22Rv1 (cell line): ENCODE measurements around the gene WDFY2.

ENCODE experiments used
- H3K27ac ChIP-seq: fragments of 450-650 bp; 2 replicates; pipeline ENCODE4 v1.5.1; 2017
- ZFX ChIP-seq: fragments of 450-650 bp; IDR thresholded peaks from 2 replicates; pipeline ENCODE4 v1.6.1; 2017; ENCODE audit warnings: antibody characterized with exemption, borderline replicate concordance
- TF ChIP-seq, protein P1 (sequence below): fragments of 450-650 bp; IDR thresholded peaks from 2 replicates; pipeline ENCODE4 v1.5.1; 2017; ENCODE audit warnings: mild to moderate bottlenecking

The WDFY2 gene

DNA sequence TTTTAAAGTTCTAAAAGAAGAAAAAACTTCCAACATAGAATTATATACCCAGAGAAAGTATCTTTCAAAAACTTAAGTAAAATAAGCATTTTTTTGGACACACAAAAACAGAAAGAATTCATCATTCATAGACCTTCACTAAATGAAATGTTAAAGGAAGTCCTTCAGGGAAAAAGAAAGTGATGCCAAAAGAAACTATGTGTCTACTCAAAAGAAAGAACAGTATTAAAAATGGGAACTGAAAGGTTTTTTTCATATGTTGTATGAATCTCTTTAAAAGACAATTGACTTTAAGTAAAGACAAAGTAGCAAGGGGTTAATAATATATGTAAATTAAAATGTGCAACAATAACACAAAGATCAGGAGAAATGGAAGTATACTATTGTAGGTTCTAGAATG is 123.2 kb downstream of the WDFY2 start:
- no peak overlapping the region for H3K27ac ChIP-seq
- no peak for TF ChIP-seq ZFX
- TF ChIP-seq, protein P1, sequence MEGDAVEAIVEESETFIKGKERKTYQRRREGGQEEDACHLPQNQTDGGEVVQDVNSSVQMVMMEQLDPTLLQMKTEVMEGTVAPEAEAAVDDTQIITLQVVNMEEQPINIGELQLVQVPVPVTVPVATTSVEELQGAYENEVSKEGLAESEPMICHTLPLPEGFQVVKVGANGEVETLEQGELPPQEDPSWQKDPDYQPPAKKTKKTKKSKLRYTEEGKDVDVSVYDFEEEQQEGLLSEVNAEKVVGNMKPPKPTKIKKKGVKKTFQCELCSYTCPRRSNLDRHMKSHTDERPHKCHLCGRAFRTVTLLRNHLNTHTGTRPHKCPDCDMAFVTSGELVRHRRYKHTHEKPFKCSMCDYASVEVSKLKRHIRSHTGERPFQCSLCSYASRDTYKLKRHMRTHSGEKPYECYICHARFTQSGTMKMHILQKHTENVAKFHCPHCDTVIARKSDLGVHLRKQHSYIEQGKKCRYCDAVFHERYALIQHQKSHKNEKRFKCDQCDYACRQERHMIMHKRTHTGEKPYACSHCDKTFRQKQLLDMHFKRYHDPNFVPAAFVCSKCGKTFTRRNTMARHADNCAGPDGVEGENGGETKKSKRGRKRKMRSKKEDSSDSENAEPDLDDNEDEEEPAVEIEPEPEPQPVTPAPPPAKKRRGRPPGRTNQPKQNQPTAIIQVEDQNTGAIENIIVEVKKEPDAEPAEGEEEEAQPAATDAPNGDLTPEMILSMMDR: no peak

DNA sequence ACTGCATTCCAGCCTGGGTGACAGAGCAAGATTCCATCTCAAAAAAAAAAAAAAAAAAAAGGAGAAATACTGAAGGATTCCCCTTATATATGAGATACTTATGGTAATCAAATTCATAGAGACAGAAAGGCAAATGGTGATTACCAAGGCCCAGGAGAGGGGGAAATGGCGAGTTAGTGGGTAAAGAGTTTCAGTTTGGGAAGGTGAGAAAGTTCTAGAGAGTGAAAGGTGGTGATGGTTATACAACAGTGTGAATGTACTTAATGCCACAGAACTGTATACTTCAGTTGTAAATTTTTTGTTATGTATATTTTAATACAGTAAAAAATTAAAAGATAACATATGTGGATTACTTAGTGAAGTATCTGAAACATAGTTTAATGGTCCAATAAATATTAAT is 129.5 kb downstream of the WDFY2 start:
- H3K27ac ChIP-seq: no peak overlapping the region
- TF ChIP-seq, protein P1: no peak
- TF ChIP-seq ZFX: no peak

DNA sequence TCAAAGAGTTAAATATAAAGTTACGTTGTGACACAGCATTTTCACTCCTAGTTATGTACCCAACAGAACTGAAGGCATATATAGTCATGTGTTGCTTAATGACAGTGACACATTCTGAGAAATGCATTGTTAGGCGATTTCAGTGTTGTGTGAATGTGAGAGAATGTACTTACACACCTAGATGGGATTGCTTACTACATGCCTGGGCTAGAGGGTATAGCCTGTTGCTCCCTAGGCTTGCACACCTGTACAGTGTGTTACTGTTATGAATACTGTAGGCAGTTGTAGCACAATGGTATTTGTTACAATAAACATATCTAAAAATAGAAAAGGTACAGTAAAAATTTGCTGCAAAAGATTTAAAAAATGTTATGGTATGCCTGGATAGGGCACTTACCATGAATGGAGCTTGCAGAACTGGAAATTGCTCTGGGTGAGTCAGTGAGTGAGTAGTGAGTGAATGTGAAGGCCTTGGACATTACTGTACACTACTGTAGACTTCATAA is 130.5 kb downstream of the WDFY2 start:
- H3K27ac ChIP-seq: no peak overlapping the region
- no peak for TF ChIP-seq ZFX
- TF ChIP-seq, protein P1: no peak

DNA sequence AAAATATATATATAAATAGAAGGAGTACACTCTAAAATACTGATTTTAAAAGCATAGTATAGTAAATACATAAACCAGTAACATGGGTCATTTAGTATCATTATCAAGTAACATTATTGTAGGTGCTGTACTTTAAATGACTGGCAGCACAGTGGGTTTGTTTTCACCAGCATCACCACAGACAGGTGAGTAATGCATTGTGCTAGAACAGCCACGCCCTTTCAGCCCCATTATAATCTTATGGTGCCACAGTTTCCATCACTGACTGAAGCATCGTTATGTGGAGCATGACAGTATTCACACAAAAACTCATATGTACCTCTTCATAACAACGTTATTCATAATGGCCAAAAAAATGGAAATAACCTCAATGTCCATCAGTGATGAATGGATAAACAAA is 131.4 kb downstream of the WDFY2 start:
- TF ChIP-seq ZFX: no peak
- TF ChIP-seq, protein P1: no peak
- no peak overlapping the region for H3K27ac ChIP-seq

DNA sequence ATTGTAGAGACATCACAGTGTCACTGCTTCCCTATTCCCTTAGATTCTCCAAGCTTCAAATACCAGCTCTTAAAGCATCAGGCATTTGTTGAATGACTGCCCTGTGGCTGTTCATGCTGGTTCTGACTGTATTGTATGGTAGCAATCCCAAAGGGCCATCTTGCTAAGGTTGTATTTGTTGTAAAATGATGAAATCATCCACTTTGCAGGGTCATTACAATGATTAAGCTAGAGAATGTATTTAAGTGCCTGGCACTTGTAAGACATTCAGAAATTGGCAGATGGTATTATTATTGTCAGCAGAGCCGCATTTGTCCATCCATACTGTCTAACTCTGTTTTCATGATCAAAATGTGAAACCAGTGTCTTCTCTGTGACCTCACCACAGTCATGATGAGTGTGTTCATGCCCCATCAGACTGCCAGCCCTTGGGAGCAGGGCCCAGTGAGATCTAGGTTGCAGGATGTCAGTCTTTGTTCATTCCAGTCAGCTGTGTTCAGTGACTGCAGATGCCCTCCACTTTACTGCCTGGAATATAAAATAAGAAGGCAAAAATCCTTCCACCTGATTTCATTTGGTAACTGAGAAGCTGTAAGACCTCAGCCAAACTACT is 133.6 kb downstream of the WDFY2 start:
- no peak overlapping the region for H3K27ac ChIP-seq
- TF ChIP-seq, protein P1: no peak

DNA sequence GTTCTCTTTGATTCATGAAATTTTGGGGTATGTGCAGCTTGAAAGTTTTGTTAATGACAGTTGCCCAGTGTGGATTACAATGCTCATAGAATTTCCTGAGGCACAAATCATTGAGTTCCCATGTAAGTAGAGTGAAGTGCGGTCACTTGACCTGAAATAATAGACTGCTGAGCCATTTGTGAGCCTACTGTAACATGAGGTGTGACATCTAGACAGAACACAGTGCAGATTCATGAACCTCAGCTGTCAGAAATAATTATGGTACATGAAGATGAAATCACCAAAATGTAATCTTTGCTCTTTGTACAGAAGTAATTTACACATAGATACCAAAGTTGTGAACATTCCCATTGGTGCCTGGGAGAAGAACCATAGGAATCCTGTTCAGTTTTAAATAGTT is 135.1 kb downstream of the WDFY2 start:
- no peak for TF ChIP-seq ZFX
- TF ChIP-seq, protein P1: no peak
- H3K27ac ChIP-seq: no peak overlapping the region

DNA sequence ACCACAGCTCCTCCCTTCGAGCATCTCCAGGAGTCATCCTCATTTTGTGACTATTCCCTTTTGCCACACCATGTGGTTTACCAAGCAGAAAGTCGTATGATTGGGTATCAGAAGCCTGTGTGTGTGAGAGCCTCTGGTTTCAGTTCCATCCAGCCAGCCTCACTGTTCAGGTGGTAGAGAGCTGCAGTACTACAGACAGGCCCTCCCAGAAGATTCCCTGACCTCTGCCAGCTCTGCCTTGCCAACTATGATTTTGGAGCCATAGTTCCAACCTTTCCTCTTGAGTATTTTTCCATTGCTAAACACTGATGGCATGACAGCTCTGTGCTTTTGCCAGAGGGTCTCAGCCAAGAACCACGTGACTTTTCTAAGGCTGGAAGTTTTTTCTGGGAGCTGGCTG is 137.2 kb downstream of the WDFY2 start:
- TF ChIP-seq, protein P1: no peak
- no peak for TF ChIP-seq ZFX
- no peak overlapping the region for H3K27ac ChIP-seq
